T47D (cell line): ENCODE data around the gene AADAC.
"Not testable (repeated sequence)": the region's sequence is repeated elsewhere in the genome, so short reads cannot be mapped to it uniquely, and the experiment has no call there.

Experiments
- DNase-seq, 2 experiments: peaks; one replicate each; pipeline versions ENCODE4 v3.0.0 to v3.0.0-alpha.2; 2011 to 2012; ENCODE audit warnings: low read depth in 1 of 2, low spot score in 1 of 2
- JUND ChIP-seq: IDR thresholded peaks from 2 replicates; pipeline ENCODE4 v1.6.1; 2012; ENCODE audit warnings: low read depth
- in situ Hi-C: cut with HindIII; loops from 2 replicates; pipeline ENCODE4 v1.10.0; 2016; ENCODE audit warnings: low sequenced_read_pairs, low pct_unique_long_range_greater_than_20kb

The AADAC gene

DNA sequence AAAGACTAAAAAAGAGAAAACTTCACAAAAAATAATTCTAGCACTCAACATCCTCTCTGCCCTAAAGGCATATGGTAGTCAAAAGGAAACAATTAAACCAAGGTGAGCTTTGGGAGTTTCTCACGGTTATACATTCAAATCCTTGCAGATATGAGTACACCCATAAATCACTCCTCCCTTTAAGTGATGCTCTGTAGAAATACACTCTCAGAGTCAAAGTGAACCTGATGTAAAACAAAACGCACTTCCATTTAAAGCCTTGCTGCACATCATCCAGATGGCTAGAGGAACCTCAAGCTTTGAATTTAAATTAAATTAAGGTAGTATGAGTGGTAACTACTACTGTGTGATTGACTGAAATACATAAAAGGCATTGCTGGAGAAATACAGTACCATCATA lies 36.0 kb upstream of the AADAC start:
- DNase-seq = no peak
- TF ChIP-seq JUND = no peak
- in situ Hi-C loops = no loop called here

DNA sequence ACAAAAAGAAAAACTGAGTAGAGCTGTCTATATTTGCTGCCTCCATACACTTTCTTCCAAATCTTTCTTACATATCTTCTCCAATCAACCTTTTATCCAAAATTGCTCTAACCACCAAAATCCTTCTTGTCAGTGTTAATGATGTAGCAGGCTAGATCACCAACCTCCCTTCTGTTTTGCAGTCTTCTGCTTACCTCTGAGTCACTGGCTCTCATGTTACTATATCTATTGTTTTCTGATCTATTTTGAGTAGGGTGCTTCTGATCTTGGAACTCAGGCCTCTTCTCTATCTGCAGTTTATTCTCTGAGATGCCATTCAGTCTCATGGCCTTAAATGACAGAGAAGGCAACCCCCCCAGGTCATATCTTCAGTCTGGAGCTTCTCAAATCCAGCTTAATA lies 26.3 kb upstream of the AADAC start:
- in situ Hi-C loops = no loop called here
- no peak for TF ChIP-seq JUND

DNA sequence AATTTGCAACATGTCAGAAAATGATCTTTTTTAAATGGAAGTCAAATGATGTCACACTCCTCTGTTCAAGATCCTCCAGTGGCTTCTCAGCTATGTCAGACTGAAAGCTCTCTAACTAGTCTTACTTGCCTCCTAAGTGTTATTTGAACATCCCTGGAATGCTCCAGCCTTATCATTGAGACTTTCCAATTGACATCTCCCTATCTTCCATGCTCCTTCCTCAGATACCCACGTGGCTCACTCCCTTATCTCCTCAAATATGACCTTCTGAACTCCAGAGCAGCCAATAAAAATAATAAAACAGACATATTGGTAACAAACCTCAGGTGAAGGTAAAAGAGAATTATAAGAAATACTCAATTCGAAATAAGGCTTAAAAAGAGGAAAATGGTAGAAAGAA lies 25.5 kb upstream of the AADAC start:
- DNase-seq = no peak
- no peak for TF ChIP-seq JUND
- in situ Hi-C loops = no loop called here

More for the DNA sequence above, 26.3 kb upstream of the AADAC start:
- DNase-seq = no peak

DNA sequence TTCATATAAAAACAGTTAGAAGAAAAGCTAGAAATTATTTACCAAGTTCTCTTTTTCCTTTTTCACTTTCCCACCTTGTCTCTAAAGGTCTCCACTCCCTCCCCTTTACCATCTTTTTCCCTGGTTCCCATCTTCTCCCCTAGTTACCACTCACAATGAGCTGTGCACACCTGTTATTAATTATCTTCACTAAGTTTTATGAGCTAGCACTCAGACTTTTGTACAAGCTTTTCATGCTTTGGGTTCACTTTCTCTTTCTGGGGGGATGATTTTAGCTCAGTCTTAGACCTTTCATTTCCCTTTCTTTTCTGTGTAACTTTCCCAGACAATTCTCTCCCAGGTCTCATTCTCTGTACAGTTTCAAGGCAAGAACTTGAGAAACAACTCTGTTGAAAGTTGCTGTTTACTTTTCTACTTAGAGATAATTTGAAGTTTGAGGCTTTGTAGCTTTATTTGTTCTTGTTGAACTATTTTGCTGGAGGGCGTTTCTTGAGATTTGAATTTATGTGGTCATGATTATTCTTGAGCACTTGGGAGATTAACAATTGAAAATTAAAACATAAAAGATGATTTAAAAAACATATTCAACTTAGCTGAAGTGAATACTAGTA lies 24.0 kb upstream of the AADAC start:
- in situ Hi-C loops = no loop called here
- 0 out of 2 replicates have a peak, but pooled peaks have one; percentile 36 for TF ChIP-seq JUND
- peak; percentile 8 to 85 for DNase-seq

DNA sequence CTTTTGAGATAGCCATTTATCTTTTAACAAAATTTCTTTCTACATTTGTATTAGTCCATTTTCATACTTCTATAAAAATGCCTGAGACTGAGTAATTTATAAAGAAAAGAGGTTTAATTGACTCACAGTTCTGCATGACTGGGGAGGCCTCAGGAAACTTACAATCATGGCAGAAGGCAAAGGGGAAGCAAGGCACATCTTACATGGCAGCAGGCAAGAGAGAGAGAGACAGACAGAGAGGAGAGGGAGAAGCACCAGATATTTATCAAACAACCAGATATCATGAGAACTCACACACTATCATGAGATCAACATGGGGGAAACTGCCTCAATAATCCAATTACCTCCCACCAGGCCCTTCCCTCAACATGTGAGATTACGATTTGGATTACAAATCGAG lies 23.2 kb upstream of the AADAC start:
- in situ Hi-C loops = not testable (repeated sequence)

DNA sequence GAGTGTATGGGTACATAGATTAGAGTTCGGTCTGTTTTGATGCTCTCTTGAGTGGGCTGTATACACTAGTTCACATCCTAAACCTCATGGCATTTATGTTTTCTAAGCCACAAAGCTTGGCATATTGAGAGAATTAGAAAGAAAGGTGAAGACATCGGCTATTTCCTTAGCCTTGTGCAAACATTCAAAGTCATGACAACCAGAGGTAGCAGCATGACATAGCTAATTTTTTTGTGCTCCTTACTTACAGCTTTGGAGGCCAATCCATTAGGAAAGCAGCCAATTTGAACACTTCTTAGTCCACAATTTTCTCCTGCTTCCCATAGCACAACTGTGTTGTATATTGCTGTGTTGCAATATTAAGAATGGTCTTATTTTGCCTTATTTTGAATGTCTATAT lies 21.5 kb upstream of the AADAC start:
- TF ChIP-seq JUND = no peak
- peak in 1 of 2 experiments; percentile 36 for DNase-seq
- in situ Hi-C loops = no loop called here

More for the DNA sequence above, 23.2 kb upstream of the AADAC start:
- DNase-seq = not testable (repeated sequence)

DNA sequence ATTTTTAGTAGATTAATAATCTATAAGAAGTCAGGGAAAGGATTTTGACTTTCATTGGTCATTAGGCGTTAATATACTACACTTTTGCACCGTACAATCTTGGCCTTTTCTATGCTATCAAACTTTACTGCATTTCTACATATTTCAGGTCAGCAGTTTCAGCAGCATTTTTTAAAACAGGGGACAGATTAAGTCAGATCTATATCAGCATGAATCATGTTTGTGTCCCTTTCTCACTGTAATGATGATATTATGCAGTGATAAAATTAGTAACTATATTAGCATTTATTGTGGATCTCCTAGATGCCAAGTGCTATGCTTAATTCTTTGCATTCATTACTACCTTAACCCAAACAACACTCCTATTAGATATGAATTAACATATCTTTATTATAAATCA lies 20.3 kb upstream of the AADAC start:
- in situ Hi-C loops = no loop called here
- TF ChIP-seq JUND = no peak
- DNase-seq = no peak

DNA sequence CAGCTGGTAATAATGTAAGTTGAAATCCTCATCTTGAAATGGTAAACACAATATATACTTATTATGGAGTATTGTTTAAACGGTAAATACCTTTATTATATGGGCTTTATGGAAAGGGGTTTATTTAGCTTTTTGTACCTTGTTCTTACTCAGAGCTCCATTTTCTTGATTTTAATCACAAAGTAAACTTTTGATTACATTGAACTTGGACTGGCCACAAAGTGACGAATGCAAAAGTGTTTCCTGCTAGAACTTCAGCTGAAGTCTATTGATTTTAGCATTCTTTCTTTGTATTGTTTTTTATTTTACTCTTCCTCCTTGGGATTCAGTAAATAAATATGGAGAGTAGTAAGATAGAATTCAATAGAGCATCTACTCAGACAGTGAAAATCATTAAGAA lies 19.8 kb upstream of the AADAC start:
- no peak for TF ChIP-seq JUND
- peak in 1 of 2 experiments; percentile 52 for DNase-seq
- in situ Hi-C loops = no loop called here

DNA sequence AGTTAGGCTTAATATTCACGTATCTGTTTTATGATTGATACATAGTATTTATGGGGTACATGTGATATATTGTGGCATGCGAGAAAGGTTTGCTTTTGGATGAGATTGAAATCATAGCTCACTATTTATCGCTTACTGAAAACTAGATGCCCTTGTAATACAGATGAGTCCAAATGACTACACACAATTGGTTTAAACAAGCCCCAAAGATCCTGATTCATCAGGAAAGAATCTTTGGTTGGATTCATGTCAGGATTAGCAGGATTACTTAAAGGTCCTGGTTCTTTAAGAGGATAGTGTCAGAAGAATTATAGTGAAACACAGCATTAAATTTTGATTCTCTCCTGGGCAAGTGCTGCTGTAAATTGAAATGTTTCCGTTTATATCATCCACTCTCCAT lies 18.6 kb upstream of the AADAC start:
- in situ Hi-C loops = no loop called here
- TF ChIP-seq JUND = no peak
- no peak for DNase-seq

DNA sequence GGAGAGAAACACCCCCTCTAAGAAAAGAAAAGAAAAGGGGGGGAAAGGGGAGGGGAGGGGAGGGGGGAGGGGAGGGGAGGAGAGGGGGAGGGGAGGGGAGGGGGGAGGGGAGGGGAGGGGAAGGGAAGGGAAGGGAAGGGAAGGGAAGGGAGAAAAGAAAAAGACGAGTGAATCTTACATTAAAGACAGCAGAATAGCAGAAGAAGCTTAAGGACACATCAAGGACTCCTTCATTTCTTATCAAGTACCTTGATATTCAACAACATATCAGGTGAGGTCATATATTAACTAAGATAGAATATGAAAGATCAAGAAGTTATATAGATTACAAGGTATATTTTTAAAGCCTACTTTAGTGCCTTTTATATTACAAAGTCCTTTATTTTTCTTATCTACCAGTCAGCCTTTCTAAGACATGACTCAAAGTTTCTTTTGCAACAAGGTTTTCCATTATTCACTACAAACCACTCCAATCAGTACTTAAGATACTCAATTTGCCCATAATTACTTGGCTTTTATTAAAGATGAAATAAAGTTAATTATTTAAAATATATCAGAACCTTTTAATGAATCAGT lies 17.7 kb upstream of the AADAC start:
- TF ChIP-seq JUND = no peak
- in situ Hi-C loops = no loop called here
- DNase-seq = no peak

DNA sequence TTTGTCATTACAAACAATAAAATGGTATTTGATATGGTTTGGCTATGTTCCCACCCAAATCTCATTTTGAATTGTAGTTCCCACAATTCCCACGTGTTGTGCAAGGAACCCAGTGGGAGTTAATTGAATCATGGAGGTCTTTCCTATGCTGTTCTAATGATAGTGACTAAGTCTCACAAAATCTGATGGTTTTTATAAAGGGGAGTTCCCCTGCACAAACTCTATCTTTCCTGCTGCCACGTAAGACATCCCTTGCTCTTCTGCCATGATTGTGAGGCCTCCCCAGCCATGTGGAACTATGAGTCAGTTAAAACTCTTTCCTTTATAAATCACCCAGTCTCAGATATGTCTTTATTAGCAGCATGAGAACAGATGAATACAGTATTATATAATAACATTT lies 15.4 kb upstream of the AADAC start:
- no peak for TF ChIP-seq JUND
- DNase-seq = no peak
- in situ Hi-C loops = no loop called here

DNA sequence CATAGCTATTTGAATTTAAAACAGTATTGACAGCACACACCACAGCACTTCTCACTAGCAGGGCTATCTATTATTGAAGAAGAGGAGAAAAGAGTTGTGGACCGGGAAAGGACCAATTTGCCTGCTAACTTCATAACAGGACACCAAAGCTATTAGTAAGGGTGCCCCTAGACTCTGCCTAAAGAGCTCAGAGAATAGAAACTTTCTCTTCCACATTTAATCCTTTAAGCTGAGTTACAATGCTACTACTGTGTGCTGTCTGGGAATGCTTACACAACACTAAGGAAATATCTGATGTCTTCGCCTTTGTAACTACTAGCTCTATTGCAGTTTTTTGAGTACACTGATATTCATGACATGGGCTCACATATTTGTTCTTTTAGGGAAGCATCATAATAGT lies 13.5 kb upstream of the AADAC start:
- DNase-seq = no peak
- in situ Hi-C loops = no loop called here
- no peak for TF ChIP-seq JUND

DNA sequence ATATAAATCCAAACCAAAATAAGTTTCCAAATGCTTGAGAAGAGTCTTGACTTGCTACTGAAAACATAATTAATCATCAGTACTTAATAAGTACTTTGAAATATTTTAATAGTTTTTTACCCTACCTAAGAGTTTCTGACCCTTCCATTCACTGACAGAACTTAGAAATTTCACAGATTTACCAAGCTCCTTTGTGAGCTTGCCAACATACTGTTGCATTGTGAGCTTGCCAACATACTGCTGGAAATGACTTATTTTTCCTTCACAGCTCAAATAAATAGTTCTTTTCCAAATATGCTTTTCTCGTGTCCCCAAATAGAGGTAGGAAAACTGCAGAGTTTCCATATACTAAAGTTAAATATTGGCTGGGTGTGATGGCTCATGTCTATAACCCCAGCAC lies 9.6 kb upstream of the AADAC start:
- DNase-seq = no peak
- TF ChIP-seq JUND = no peak
- in situ Hi-C loops = no loop called here

DNA sequence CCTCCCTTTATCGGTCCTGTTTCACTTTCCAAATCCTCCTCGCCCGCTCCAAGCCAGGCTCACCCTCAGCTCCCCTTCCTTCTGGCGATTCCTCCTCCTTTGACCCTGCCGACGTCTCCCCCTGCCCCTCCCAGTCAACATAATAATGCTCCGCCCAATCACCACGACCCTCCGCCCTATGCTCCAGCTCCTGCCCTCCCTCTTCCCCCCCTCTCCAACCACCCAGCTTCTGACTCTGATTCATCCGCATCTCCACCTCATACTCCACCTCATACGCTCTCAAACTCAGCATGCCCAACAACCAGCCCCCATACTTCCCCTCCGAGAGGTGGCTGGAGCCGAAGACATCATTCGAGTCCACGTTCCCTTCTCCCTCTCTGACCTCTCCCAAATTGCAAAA lies 7.1 kb upstream of the AADAC start:
- no peak for DNase-seq
- TF ChIP-seq JUND = no peak
- in situ Hi-C loops = no loop called here

DNA sequence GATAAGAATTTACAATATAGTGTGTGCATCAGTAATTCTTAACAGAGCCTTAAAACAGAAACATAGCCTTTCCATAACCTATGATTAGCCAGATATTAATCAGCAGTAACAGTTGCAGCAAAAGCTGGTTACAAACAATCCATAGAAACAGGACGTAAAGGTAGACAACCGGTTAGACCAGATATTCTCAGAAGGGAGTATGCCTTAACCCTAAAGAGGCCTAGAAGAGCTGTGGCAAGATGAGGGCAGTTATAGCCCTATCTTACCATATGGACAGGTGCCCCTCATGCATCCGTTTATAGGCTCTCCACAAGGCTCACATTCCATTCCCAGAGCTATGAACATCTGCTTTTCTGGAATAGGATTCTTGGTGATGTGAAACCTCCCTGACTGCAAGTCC lies 5.0 kb upstream of the AADAC start:
- in situ Hi-C loops = not testable (repeated sequence)

More for the DNA sequence above, 5.0 kb upstream of the AADAC start:
- DNase-seq = peak in 1 of 2 experiments; percentile 34
